Endothelial cell of umbilical vein (primary cell): ENCODE measurements around the gene BLID. TPM values are rescaled to one million over a fixed set of nuclear protein-coding genes. Genes with fewer than 3 reads are reported as not detected.

Source experiments
- BruUV-seq: library from RNA; stranded (reverse); fragments of 400-500 nt; replicated peaks from 2 replicates; lab custom pipeline; 2021; lab: Mats Ljungman, UMichigan
- CTCF ChIA-PET: fragments of 300-600, 350-600 bp; sonication (Branson Sonifier 250); formaldehyde crosslinking; loops from one replicate; lab custom pipeline; 2021; ENCODE audit warnings: antibody characterized with exemption, inconsistent platforms; lab: Charles Lee
- POLR2A ChIA-PET: fragments of 300-600, 350-600 bp; sonication (Branson Sonifier 250); formaldehyde crosslinking; loops from one replicate; lab custom pipeline; 2021; ENCODE audit warnings: antibody characterized with exemption, inconsistent platforms; lab: Charles Lee
- DNase-seq: peaks from one replicate; pipeline ENCODE4 v3.0.0-alpha.2; 2011; ENCODE audit warnings: low read depth, low spot score
- FAIRE-seq: peaks from 2 replicates; lab custom pipeline; 2011; peaks lifted over from hg19 to GRCh38; lab: Jason Lieb, UNC
- H2AFZ ChIP-seq: 2 replicates; pipeline ENCODE4 v1.6.0; 2012; ENCODE audit warnings: low read depth, low read length, control low read depth, inconsistent platforms
- H3K27ac ChIP-seq: 2 replicates; pipeline ENCODE4 v1.5.1; 2011; ENCODE audit warnings: low read depth, mild to moderate bottlenecking, control low read depth, low read length, moderate library complexity; ENCODE audit not compliant: insufficient read depth
- H3K27me3 ChIP-seq, 2 experiments: 2 replicates each; pipeline versions ENCODE4 v1.6.0 to v1.6.1; 2011; ENCODE audit warnings: low read length in 2 of 2, mixed read lengths in 1 of 2; ENCODE audit not compliant: control insufficient read depth in 2 of 2, insufficient read depth in 2 of 2
- H3K36me3 ChIP-seq, 2 experiments: 2 replicates in 1 of 2; 3 replicates in 1 of 2; pipeline ENCODE4 v1.5.1; 2011; ENCODE audit warnings: low read length in 2 of 2, mild to moderate bottlenecking in 1 of 2, moderate library complexity in 1 of 2; ENCODE audit not compliant: control insufficient read depth in 2 of 2, insufficient read depth in 2 of 2; ENCODE audit errors: extremely low read depth in 1 of 2
- H3K4me1 ChIP-seq: 3 replicates; pipeline ENCODE4 v1.5.1; 2011; ENCODE audit warnings: mild to moderate bottlenecking, low read length; ENCODE audit not compliant: control insufficient read depth, insufficient read depth; ENCODE audit errors: extremely low read depth
- H3K4me2 ChIP-seq: 2 replicates; pipeline ENCODE4 v1.6.1; 2011; ENCODE audit warnings: low read length, control low read depth, mixed read lengths; ENCODE audit not compliant: insufficient read depth
- H3K4me3 ChIP-seq, 3 experiments: fragments of 200-600 bp in 1 of 3; sonication (generic), shearing (Covaris generic) in 1 of 3; replicated peaks in 1 of 3; 2 replicates each; pipeline ENCODE4 v1.5.1; 2011 to 2016; ENCODE audit warnings: control low read depth in 3 of 3, low read length in 3 of 3, mild to moderate bottlenecking in 2 of 3, inconsistent platforms in 1 of 3, low read depth in 1 of 3, moderate library complexity in 1 of 3; ENCODE audit not compliant: insufficient read depth in 1 of 3
- H3K79me2 ChIP-seq: 2 replicates; pipeline ENCODE4 v1.6.0; 2012; ENCODE audit warnings: low read length, inconsistent platforms; ENCODE audit not compliant: control insufficient read depth, insufficient read depth
- H3K9ac ChIP-seq: replicated peaks from 2 replicates; pipeline ENCODE3; 2011; ENCODE audit warnings: low read length, control low read depth; ENCODE audit not compliant: insufficient read depth; ENCODE audit errors: extremely low read depth
- H3K9me1 ChIP-seq: replicated peaks from 3 replicates; pipeline ENCODE4 v1.6.0; 2011; ENCODE audit warnings: mild to moderate bottlenecking, low read length; ENCODE audit not compliant: control insufficient read depth, insufficient read depth; ENCODE audit errors: extremely low read depth
- H3K9me3 ChIP-seq: replicated peaks from 2 replicates; pipeline ENCODE4 v1.5.1; 2012; ENCODE audit warnings: low read length, inconsistent platforms; ENCODE audit not compliant: control insufficient read depth, insufficient read depth
- H4K20me1 ChIP-seq: replicated peaks from 2 replicates; pipeline ENCODE3; 2011; ENCODE audit warnings: mild to moderate bottlenecking, low read length; ENCODE audit not compliant: control insufficient read depth, insufficient read depth; ENCODE audit errors: extremely low read depth
- CTCF ChIP-seq, 2 donors: IDR thresholded peaks; 1 replicate in 1 of 2; 2 replicates in 1 of 2; pipeline ENCODE4 v1.5.1; 2011; ENCODE audit warnings: low read length in 2 of 2, mild to moderate bottlenecking in 2 of 2, moderate library complexity in 2 of 2, control low read depth in 1 of 2, inconsistent platforms in 1 of 2, low read depth in 1 of 2; ENCODE audit not compliant: insufficient read depth in 1 of 2; ENCODE audit errors: extremely low read depth in 1 of 2
- EZH2 ChIP-seq: IDR thresholded peaks from 2 replicates; pipeline ENCODE4 v1.6.1; 2012; ENCODE audit warnings: borderline replicate concordance, low read depth, mild to moderate bottlenecking, moderate library complexity, low read length, inconsistent platforms; ENCODE audit not compliant: severe bottlenecking
- FOS ChIP-seq: IDR thresholded peaks from 2 replicates; pipeline ENCODE4 v1.6.1; 2011; ENCODE audit warnings: mild to moderate bottlenecking, low read length, moderate library complexity, borderline replicate concordance; ENCODE audit not compliant: insufficient read depth
- GATA2 ChIP-seq: IDR thresholded peaks from 2 replicates; pipeline ENCODE4 v1.7.0; 2011; ENCODE audit warnings: low read depth, mild to moderate bottlenecking, moderate library complexity, mixed read lengths, low read length; ENCODE audit not compliant: insufficient read length, insufficient read depth
- JUN ChIP-seq: IDR thresholded peaks from 2 replicates; pipeline ENCODE4 v1.6.1; 2011; ENCODE audit warnings: borderline replicate concordance, low read depth; ENCODE audit not compliant: insufficient read length, insufficient read depth
- MYC ChIP-seq: IDR thresholded peaks from one replicate; pipeline ENCODE4 v1.6.1; 2011; ENCODE audit warnings: mild to moderate bottlenecking, low read depth, low read length
- POLR2A ChIP-seq: IDR thresholded peaks from 2 replicates; pipeline ENCODE4 v1.6.1; 2012; ENCODE audit warnings: low read depth, mild to moderate bottlenecking, control low read depth, low read length
- dilution Hi-C: fragments of 300-500 bp; cut with MboI; formaldehyde crosslinking; loops from one replicate; pipeline ENCODE4 v1.15.0; 2019; ENCODE audit warnings: low sequenced_read_pairs; ENCODE audit not compliant: extremely low pct_ligation_motif_present
- intact Hi-C: fragments of 100-400 bp; cut with micrococcal nuclease; formaldehyde crosslinking; loops from one replicate; pipeline ENCODE4 v1.10.0; 2022
- polyA plus RNA-seq, 4 experiments: library from polyadenylated mRNA; depleted of rRNA in 3 of 4; stranded (reverse) in 3 of 4; unstranded in 1 of 4; fragments of >200 nt; gene quantifications; 2 replicates each; pipeline versions ENCODE4 v1.2.1 to v1.2.3, GENCODE V29; 2011 to 2012; ENCODE audit warnings: missing spikeins in 1 of 4
- total RNA-seq: library from RNA; stranded (reverse); gene quantifications from 2 replicates; pipeline ENCODE4 v1.2.3, GENCODE V29; 2021
- TF ChIP-seq, protein P1 (sequence below): IDR thresholded peaks from 2 replicates; pipeline ENCODE4 v1.6.1; 2011; ENCODE audit not compliant: insufficient read depth, insufficient read length

The BLID gene
- total and polyA plus RNA-seq, 2 donors (not counting 3 experiments of a cell fraction or from before 2014, with no cell fraction given) = 0.12 to 3.5 TPM

- no peaks in the 10 kb centered on the region for H4K20me1 ChIP-seq
- H3K9me3 ChIP-seq = no peaks in the 10 kb centered on the region
- no peak for TF ChIP-seq CTCF (IDR thresholded peaks at IDR 0.05; ENCODE audit: extremely low read depth in 1 of 2, insufficient read depth in 1 of 2, low read depth in 1 of 2, low read length in 2 of 2)
- TF ChIP-seq JUN = no peak
- TF ChIP-seq MYC = no peak
- TF ChIP-seq, protein P1, sequence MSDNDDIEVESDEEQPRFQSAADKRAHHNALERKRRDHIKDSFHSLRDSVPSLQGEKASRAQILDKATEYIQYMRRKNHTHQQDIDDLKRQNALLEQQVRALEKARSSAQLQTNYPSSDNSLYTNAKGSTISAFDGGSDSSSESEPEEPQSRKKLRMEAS = no peak
- no peak for TF ChIP-seq POLR2A
- TF ChIP-seq FOS = no peak
- no peak for TF ChIP-seq EZH2
- TF ChIP-seq GATA2 = no peak
- H3K27me3 ChIP-seq = no peaks in the 10 kb centered on the region
- CTCF ChIA-PET = interaction anchor here (1.0 to 3.3 kb wide), 25 partner anchors 8 to 453 kb away, joined by 3 to 91 read pairs (median 6); no protein-coding TSS in a partner anchor
- H3K9me1 ChIP-seq = no peaks in the 10 kb centered on the region
- peaks cover 25% of the 10 kb centered on the region for H3K4me1 ChIP-seq
- H3K27ac ChIP-seq = no peak overlapping the region
- H3K9ac ChIP-seq = no peak overlapping the region
- H3K36me3 ChIP-seq = peaks cover 0 to 2% of the 10 kb centered on the region in 2 experiments
- FAIRE-seq = no peak
- H3K4me2 ChIP-seq = no peak overlapping the region
- H3K79me2 ChIP-seq = peaks cover 81% of the 10 kb centered on the region
- POLR2A ChIA-PET = no interaction called here
- DNase-seq = no peak
- no TSS peak for BruUV-seq
- no peak overlapping the region for H2AFZ ChIP-seq
- H3K4me3 ChIP-seq = no peak overlapping the region
- dilution Hi-C loops = no loop called here
- intact Hi-C loops = no loop called here
Observed at GRCh38 chr11:122107566-122107965, 8.4 kb downstream of the BLID start.
